ENCODE data around the gene CCDC8. TPM values are rescaled to one million over a fixed set of nuclear protein-coding genes. Genes with fewer than 3 reads are reported as not detected.
A peak's percentile ranks its signal among the peaks of the same experiment; 100 is the strongest.
"Not testable (repeated sequence)": the region's sequence is repeated elsewhere in the genome, so short reads cannot be mapped to it uniquely, and the experiment has no call there.

The CCDC8 gene, protein sequence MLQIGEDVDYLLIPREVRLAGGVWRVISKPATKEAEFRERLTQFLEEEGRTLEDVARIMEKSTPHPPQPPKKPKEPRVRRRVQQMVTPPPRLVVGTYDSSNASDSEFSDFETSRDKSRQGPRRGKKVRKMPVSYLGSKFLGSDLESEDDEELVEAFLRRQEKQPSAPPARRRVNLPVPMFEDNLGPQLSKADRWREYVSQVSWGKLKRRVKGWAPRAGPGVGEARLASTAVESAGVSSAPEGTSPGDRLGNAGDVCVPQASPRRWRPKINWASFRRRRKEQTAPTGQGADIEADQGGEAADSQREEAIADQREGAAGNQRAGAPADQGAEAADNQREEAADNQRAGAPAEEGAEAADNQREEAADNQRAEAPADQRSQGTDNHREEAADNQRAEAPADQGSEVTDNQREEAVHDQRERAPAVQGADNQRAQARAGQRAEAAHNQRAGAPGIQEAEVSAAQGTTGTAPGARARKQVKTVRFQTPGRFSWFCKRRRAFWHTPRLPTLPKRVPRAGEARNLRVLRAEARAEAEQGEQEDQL
- 10 to 100 TPM in 11 of 12 donors, not detected in 1; 45.6 to 86.6 (median 60.0) TPM for polyA plus RNA-seq (ENCODE audit: insufficient read length in 12 of 12)
- long read RNA-seq, donor 1, transcript CCDC8-201 (1 exons, 3,186 nt): major isoform, 84 of 84 reads
- long read RNA-seq, donor 1, partial matches to known transcripts: 0 of 84 reads
- long read RNA-seq, donor 1, other reads (novel, unspliced or antisense): 0 of 84 reads
- long read RNA-seq, donor 2, transcript CCDC8-201 (1 exons, 3,186 nt): major isoform, 115 of 115 reads
- long read RNA-seq, donor 2, partial matches to known transcripts: 0 of 115 reads
- long read RNA-seq, donor 2, other reads (novel, unspliced or antisense): 0 of 115 reads
- long read RNA-seq, donor 3, transcript CCDC8-201 (1 exons, 3,186 nt): major isoform, 62 of 62 reads
- long read RNA-seq, donor 3, partial matches to known transcripts: 0 of 62 reads
- long read RNA-seq, donor 3, other reads (novel, unspliced or antisense): 0 of 62 reads
- long read RNA-seq, donor 4, transcript CCDC8-201 (1 exons, 3,186 nt): major isoform, 60 of 60 reads
- long read RNA-seq, donor 4, partial matches to known transcripts: 0 of 60 reads
- long read RNA-seq, donor 4, other reads (novel, unspliced or antisense): 0 of 60 reads
- long read RNA-seq, donor 5, transcript CCDC8-201 (1 exons, 3,186 nt): major isoform, 88 of 88 reads
- long read RNA-seq, donor 5, partial matches to known transcripts: 0 of 88 reads
- long read RNA-seq, donor 5, other reads (novel, unspliced or antisense): 0 of 88 reads
- long read RNA-seq, donor 6, transcript CCDC8-201 (1 exons, 3,186 nt): major isoform, 57 of 57 reads
- long read RNA-seq, donor 6, partial matches to known transcripts: 0 of 57 reads
- long read RNA-seq, donor 6, other reads (novel, unspliced or antisense): 0 of 57 reads
- long read RNA-seq, donor 7, transcript CCDC8-201 (1 exons, 3,186 nt): major isoform, 51 of 51 reads
- long read RNA-seq, donor 7, partial matches to known transcripts: 0 of 51 reads
- long read RNA-seq, donor 7, other reads (novel, unspliced or antisense): 0 of 51 reads
- long read RNA-seq, donor 8, transcript CCDC8-201 (1 exons, 3,186 nt): major isoform, 104 of 104 reads
- long read RNA-seq, donor 8, partial matches to known transcripts: 0 of 104 reads
- long read RNA-seq, donor 8, other reads (novel, unspliced or antisense): 0 of 104 reads
- long read RNA-seq, donor 9, transcript CCDC8-201 (1 exons, 3,186 nt): major isoform, 62 of 62 reads
- long read RNA-seq, donor 9, partial matches to known transcripts: 0 of 62 reads
- long read RNA-seq, donor 9, other reads (novel, unspliced or antisense): 0 of 62 reads
- long read RNA-seq, donor 10, transcript CCDC8-201 (1 exons, 3,186 nt): major isoform, 76 of 76 reads
- long read RNA-seq, donor 10, partial matches to known transcripts: 0 of 76 reads
- long read RNA-seq, donor 10, other reads (novel, unspliced or antisense): 0 of 76 reads
- long read RNA-seq, donor 11, transcript CCDC8-201 (1 exons, 3,186 nt): major isoform, 102 of 102 reads
- long read RNA-seq, donor 11, partial matches to known transcripts: 0 of 102 reads
- long read RNA-seq, donor 11, other reads (novel, unspliced or antisense): 0 of 102 reads

DNA sequence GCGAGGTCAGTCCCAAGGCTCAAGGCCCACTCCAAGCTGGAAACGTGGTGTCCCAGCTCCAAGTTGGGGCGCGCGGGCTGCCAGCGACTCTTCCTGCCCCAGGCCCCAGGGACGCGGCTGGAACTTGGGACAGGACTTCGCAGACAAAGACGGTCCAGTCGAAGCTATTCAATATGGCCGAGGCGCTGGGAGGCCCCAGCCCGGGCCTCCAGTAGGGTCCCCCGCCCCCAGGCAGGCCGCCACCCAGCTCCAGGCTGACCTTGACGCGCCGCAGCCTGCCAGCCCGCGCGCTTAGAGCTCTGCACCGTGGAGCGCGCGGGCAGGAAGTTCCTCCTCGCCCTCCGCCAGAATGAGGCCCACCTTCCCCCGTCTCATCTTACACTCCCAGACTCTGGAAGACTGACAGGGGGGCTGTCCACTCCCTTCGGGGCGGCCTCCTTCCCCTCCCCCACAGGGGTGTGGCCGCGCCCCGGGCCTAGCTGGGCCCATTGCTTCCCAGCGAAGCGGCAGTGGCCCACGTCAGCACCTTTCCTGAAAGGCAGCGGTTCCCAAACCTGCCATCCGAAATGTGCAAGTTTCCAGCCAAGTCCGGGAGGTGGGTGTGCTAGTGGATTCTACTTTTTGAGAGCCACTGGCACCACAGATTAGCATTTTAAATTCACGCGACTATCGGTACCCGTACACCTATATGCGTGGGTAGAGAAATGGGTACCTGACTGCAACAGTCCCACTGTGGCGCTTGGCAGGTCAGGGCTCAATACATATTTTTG lies at the start of gene CCDC8:
Gene CCDC8, minus strand, starts transcription at position 303 of the 770 bp plus-strand sequence. CDS start 754 bp downstream, outside the sequence.
- DNase-seq: peak; percentile 97

DNA sequence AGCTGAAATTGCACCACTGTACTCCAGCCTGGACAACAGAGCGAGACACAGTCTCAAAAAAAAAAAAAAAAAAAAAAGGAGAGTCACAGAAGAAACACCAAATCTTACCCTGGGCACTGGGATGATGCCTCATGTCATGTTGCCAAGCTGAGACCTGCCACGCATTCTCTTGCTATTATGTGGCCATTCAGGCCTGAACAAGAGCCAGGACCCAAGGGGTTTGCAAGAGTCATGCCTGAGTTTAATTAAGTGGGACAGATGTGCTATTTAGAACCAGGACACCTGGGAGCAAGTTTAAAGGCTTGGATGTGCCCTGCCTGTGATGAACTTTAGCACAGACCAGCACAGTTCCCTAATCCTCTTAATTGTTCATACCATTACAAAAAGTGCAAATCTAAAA lies 48.2 kb upstream of the CCDC8 start:
- DNase-seq: no peak

DNA sequence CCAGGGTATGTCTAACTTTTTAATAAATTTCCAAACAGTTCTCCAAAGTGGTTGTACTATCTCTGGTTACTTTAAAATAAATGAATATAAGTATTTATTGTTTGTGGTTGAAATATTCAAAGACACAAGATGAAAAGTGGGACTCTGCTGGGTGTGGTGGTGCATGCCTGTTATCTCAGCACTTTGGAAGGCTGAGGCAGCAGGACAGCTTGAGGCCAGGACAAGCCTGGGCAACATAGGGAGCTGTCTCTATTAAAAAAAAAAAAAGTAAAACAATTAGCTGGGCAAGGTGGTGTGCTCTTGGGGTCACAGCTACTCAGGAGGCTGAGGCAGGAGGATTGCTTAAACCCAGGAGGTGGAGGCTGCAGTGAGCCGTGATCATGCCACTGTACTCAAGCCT lies 47.6 kb upstream of the CCDC8 start:
- no peak for DNase-seq

DNA sequence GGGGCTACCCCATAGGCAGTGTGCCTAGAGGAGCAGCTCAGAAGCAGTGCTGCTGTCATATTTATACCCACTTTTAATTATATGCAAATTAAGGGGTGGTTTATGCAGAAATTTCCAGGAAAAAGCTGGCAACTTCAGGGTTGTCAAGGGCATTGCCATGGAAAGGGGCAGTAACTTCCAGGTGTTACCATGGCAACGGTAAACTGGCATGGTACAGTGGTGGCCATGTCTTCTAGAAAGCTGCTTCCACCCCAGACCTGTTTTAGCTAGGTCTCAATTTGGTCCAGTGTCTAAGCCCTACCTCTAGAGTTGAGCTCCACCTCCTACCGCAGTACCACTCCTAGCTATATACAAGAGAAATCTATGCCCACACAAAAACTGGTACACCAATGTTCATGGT lies 46.7 kb upstream of the CCDC8 start:
- no peak for DNase-seq

DNA sequence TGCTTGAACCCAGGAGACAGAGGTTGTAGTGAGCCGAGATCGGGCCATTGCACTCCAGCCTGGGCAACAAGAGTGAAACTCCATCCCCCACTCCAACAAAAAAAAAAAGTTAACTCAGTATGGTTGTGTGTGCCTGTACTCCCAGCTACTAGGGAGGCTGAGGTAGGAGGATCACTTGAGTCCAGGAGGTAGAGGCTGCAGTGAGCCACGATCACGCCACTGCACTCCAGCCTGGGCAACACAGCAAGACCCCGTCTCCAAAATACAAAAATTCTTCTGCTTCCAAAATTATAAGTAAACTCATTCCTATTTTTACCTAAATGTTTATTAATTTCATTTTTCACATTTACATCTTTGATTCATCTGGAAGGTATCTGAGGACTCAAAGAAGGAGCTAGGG lies 43.6 kb upstream of the CCDC8 start:
- DNase-seq: no peak

DNA sequence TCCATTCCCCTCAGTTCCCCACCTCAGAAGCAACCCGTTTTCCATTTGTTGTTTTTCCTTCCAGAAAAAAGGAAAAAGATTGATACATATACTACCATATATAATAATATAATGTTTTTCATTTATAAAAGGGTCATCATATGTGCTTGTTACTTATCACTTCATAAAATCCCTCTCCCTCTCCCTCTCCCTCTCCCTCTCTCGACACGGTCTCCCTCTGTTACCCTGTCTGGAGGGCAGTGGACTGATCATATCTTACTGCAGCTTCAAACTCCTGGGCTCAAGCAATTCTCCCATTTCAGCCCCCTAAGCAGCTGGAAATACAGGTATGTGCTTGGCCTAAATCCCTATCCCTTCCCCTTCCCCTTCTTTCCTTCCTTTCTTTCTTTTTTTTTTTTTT lies 40.9 kb upstream of the CCDC8 start:
- DNase-seq: no peak

DNA sequence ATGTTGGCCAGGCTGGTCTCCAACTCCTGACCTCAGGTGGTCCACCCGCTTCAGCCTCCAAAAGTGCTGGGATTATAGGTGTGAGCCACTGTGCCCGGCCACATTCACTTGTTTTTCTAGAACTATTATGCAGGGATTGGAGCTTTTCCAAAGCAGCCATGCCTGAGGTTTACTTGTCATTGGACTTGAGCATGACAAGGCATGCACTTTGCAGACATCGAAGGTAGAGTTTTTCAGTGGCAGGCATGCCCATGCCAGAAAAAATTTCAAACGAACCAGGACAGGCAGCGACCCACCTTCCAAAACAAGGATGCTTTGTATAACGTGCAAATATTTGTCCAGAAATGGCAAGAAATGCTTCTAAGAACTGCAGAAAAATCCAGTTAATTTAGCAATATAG lies 40.3 kb upstream of the CCDC8 start:
- DNase-seq: no peak

DNA sequence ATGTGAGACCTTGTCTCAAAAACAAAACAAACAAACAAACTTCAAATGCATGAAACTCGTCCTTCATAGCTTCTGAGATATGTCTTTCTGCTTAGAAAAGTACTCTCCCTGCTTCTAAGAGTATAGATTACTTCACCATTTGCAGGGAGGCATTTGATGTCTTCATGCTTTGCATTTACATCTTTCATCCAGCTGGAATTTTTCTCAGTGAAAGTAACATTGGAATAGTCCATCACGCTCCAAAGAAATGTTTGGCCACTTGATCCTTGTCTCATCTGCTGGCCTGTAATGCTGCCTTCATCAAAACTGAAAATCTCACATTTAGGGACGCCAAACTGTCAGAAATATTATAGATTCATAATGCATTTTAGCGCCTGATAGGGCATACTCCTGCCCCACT lies 38.8 kb upstream of the CCDC8 start:
- no peak for DNase-seq

DNA sequence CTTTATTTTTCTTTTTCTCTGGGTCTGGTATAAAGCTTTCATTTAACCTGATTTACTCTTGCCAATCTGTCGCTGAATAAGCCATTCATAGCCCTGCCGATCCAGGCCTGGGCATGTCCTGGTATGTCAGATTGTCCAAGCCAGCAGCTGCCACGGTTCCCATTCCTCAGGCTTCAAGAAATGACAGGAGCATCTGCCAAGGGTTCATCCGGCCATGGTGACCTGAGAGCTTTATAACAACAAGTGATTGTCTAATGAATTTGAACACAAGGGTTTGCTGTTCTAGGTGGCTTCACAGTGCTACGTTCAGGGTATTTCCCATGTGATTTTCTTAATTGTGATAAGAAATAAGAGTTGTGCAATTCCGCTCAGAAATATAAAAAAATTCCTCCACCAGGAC lies 38.0 kb upstream of the CCDC8 start:
- no peak for DNase-seq

DNA sequence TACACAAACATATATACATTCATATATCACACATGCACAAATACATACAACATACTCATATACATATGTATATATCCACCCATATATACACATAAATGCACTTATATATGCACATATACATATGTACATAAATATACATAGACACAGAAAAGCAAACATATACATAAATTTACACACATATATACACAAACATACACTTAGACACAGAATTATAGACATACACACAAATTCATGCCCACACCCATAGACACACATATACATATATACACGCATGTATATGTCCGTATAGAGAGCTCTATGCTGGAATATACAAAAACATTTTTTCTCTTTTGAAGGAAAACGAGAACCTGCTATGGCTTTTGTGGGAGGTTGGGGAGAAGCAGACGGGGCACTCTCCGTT lies 37.4 kb upstream of the CCDC8 start:
- DNase-seq: no peak

DNA sequence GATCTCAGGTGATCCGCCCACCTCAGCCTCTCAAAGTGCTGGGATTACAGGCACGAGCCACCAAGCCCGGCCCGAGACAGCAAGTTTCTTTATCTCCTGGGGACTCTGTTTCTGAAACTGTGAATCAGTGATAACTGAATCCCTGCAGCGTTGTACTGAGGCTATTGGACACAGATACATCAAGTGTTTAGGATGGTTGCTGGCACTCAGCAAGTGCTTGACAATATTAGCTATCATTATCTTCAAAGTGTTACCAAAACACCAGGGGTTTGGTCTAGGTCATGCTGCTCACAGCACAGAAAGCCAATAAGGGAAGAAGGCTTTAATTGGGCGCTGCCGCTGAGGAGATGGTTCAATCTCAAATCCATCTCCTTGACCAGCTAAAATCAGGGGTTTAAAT lies 35.9 kb upstream of the CCDC8 start:
- DNase-seq: no peak

DNA sequence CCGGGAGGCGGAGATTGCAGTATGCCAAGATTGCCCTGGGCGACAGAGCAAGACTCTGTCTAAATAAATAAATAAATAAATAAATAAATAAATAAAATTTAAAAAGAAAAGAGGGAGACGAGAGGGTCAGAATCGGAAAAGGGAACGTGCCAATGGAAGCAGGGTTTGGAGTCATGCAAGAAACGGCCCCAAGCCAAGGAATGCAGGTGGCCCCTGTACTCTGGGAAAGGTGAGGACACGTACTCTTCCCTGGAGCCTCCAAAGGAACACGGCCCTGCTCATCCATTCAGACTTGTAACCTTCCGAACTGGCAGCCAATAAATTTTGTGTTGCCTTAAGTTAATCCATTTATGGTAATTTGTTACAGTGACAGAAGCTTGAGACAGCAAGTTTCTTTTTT lies 35.2 kb upstream of the CCDC8 start:
- no peak for DNase-seq

DNA sequence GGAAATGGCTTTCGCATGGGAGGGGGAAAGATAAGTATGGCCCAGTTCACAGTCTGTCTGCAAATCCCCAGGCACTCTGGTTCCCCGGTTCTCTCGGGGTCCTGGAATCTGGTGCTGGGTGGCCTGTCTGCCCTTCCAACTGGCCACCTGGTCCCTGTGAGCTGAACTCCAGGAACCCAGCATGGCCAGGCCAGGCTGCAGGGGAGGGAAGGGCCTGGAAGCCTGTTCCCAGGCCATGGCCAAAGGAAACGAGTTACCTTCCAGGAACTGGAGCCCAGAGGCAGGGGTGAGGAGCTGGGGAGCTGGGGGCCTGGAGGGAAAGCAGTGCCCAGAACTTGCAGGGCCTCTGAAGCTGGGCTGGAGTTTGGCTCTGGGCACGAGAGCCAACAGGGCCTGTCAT lies 34.5 kb upstream of the CCDC8 start:
- DNase-seq: no peak

DNA sequence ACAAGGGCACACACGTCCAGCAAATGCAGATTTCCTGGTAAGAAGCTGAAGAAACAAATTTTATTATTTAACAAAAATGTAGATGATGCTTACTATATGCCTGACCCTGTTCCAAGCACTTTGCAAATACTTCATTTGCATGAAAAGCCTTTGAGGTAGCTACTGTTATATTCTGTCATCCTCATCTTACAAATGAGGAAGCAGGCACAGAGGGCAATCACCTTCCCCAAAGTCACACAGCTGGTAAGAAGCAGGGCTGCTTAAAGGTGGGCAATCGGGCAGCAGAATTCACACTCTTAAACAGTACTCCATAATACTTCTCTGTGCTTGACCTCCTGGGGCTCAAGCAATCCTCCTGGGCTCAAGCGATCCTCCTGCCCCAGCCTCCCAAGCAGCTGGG lies 33.6 kb upstream of the CCDC8 start:
- no peak for DNase-seq

DNA sequence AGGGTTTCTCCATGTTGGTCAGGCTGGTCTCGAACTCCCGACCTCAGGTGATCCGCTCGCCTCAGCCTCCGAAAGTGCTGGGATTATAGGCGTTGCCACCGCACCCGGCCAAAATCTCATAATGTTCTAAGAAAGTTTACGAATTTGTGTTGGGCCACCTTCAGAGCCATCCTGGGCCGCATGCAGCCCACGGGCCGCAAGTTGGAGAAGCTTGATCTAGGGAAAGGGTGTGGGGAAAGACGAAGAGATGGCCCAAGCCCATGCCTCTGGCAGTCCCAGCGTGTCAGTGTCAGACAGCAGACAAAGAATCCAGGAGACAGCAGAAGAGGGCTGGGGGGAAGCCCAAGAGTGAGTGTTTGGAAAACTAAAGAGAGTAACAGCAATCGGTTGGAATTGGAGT lies 32.7 kb upstream of the CCDC8 start:
- DNase-seq: no peak

DNA sequence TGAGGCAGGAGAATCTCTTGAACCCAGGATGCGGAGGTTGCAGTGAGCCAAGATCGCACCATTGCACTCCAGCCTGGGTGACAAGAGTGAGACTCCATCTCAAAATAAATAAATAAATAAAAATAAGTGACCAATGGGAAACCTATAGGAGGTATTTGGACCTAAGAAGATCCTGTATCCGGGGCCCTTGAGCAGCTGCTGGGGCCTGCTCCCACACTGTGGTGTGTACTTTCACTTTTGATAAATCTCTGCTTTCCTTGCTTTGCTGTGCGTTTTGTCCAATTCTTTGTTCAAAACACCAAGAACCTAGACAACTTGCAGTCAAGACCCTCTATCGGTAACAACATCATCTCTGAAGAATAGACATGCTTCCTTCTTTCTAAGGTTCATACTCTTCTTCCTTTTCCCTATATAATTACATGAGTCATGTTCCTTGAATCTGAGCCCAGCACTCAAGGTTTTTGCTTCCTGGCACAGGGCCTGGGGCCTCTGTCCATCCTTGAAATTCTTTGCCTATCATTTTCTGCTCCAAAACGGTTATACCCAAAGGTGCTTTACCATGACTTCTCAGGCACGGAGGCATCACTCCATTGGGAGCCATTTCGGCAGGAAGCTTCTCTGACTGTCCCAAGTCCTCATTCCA lies 29.6 kb upstream of the CCDC8 start:
- DNase-seq: peak; percentile 63

DNA sequence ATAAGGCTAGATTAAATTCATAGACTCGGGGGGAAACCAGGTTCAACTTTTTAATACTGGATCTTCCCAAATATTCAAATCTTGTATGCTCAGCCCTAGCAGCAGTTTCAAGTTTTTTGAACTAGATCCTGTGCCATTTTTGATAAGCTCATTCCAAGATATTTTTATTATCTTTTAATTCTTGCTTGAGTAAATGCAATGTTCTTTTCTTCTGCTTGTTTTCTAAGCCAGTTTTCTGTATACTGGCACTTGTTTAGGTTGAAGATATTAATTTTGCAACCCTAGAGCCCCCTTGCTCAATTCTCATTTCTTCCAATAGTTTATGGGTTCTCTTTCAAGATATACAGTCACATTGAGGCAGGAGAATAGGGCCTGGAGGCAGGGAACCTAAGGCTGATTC lies 28.5 kb upstream of the CCDC8 start:
- no peak for DNase-seq

DNA sequence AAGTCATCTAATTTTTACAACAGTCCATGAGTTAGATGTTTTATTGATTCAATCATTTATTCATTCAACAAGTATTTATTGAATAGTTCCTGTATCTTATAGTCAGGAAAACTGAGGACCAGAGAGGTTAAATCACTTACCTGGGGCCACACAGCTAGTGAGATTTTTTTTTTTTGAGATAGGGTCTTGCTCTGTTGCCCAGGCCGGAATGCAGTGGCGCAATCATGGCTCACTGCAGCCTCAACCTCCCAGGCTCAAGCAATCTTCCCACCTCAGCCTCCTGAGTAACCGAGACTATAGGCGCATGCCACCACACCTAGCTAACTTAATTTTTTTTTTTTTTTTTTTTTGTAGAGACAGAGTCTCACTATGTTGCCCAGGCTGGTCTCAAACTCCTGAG lies 22.3 kb upstream of the CCDC8 start:
- not testable (repeated sequence) for DNase-seq

DNA sequence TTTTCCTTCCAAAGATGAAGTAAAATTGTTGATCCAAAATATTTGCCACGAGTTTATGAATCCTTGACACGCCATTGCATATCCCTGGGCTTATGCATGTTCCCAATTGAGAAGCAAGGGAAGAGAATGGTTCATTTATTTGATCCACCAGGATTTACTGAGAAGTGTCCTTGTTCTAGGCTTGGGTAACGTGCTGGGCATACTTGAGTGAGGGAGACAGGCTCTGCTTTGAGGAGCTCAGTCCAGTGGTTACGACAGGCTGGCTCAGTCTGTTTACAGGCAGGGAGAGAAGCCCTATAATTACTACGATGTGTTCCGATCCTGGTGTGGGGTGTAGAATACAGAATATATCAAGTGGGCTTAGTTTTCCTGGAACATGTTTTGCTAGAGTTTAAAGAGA lies 21.6 kb upstream of the CCDC8 start:
- no peak for DNase-seq
